HCT116 (cell line): ENCODE measurements around the gene ZNF667.

Experiments
- EGR1 ChIP-seq: IDR thresholded peaks from 2 replicates; pipeline ENCODE4 v1.6.1; 2012; ENCODE audit warnings: low read depth
- EZH2 ChIP-seq: fragments of 200-600 bp; sonication (generic); IDR thresholded peaks from 2 replicates; pipeline ENCODE4 v1.6.1; 2017; ENCODE audit warnings: antibody characterized with exemption, mixed run types
- EZH2phosphoT487 ChIP-seq: fragments of 200-600 bp; IDR thresholded peaks from 2 replicates; pipeline ENCODE4 v1.6.1; 2018; ENCODE audit warnings: antibody characterized with exemption, borderline replicate concordance
- FOSL1 ChIP-seq: IDR thresholded peaks from 2 replicates; pipeline ENCODE4 v1.6.1; 2012; ENCODE audit warnings: low read depth
- JUND ChIP-seq: IDR thresholded peaks from 2 replicates; pipeline ENCODE4 v1.6.1; 2012
- POLR2A ChIP-seq: IDR thresholded peaks from 2 replicates; pipeline ENCODE4 v1.7.0; 2011; ENCODE audit warnings: borderline replicate concordance; ENCODE audit not compliant: insufficient read depth, insufficient read length; ENCODE audit errors: extremely low read depth
- POLR2AphosphoS5 ChIP-seq: IDR thresholded peaks from 2 replicates; pipeline ENCODE4 v1.6.1; 2011; ENCODE audit warnings: mild to moderate bottlenecking, low read depth, low read length, moderate library complexity
- RAD21 ChIP-seq: IDR thresholded peaks from 2 replicates; pipeline ENCODE4 v1.6.1; 2012; ENCODE audit warnings: low read depth, mild to moderate bottlenecking
- SIN3A ChIP-seq: IDR thresholded peaks from 2 replicates; pipeline ENCODE4 v1.6.1; 2012; ENCODE audit warnings: low read depth
- TCF7L2 ChIP-seq: IDR thresholded peaks from 2 replicates; pipeline ENCODE4 v1.7.0; 2011; ENCODE audit warnings: borderline replicate concordance, inconsistent platforms; ENCODE audit not compliant: insufficient read depth, insufficient read length; ENCODE audit errors: extremely low read depth
- ZNF274 ChIP-seq: fragments of 200-500 bp; sonication (Bioruptor generic); IDR thresholded peaks from 2 replicates; pipeline ENCODE4 v1.6.1; 2014; ENCODE audit warnings: mild to moderate bottlenecking, low read depth, low read length, inconsistent platforms
- TF ChIP-seq, protein P1 (sequence below), 3 experiments: fragments of 200-600 bp in 1 of 3; sonication (generic) in 1 of 3; IDR thresholded peaks in 2 of 3; conservative IDR thresholded peaks in 1 of 3; 2 replicates each; pipeline ENCODE4 v1.5.1; 2012 to 2017; ENCODE audit warnings: low read depth in 2 of 3, low read length in 2 of 3, antibody characterized with exemption in 1 of 3, borderline replicate concordance in 1 of 3, control low read depth in 1 of 3, mild to moderate bottlenecking in 1 of 3, mixed read lengths in 1 of 3, mixed run types in 1 of 3, moderate library complexity in 1 of 3; ENCODE audit not compliant: insufficient read depth in 1 of 3
- TF ChIP-seq, protein P2 (sequence below): IDR thresholded peaks from 2 replicates; pipeline ENCODE4 v1.6.1; 2012; ENCODE audit warnings: low read depth
- TF ChIP-seq, protein P3 (sequence below): IDR thresholded peaks from 2 replicates; pipeline ENCODE4 v1.6.1; 2011; ENCODE audit warnings: mild to moderate bottlenecking, low read length, moderate library complexity; ENCODE audit not compliant: insufficient replicate concordance; ENCODE audit errors: extremely low read depth

DNA sequence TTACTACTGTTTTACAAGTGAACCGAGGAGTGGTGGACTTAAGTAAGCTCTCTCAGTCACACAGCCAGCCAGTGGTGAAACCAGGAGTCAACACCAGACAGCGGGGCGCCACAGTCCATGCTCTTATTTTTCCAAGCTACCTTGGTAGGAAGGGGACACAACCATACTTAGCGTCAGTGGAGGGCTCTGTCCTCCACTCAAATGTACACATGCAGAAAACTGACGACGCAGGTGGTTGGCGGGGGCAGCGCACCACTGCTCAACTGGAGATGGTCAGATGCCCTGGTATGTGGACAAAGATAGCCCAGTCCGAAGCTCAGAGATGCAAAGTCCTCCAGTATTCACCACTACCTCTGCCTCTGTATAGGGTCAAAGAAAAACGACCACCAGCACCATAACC, 1.1 kb downstream of the ZNF667 start:
- TF ChIP-seq POLR2A (no peak), EZH2phosphoT487 (no peak), EZH2 (no peak), SIN3A (no peak), POLR2AphosphoS5 (no peak), JUND (no peak), RAD21 (no peak), FOSL1 (no peak), TCF7L2 (no peak), EGR1 (no peak), ZNF274 (no peak)
- TF ChIP-seq, protein P1, sequence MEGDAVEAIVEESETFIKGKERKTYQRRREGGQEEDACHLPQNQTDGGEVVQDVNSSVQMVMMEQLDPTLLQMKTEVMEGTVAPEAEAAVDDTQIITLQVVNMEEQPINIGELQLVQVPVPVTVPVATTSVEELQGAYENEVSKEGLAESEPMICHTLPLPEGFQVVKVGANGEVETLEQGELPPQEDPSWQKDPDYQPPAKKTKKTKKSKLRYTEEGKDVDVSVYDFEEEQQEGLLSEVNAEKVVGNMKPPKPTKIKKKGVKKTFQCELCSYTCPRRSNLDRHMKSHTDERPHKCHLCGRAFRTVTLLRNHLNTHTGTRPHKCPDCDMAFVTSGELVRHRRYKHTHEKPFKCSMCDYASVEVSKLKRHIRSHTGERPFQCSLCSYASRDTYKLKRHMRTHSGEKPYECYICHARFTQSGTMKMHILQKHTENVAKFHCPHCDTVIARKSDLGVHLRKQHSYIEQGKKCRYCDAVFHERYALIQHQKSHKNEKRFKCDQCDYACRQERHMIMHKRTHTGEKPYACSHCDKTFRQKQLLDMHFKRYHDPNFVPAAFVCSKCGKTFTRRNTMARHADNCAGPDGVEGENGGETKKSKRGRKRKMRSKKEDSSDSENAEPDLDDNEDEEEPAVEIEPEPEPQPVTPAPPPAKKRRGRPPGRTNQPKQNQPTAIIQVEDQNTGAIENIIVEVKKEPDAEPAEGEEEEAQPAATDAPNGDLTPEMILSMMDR (IDR thresholded peaks at IDR 0.05 in 2 of 3, conservative IDR thresholded peaks at IDR 0.05 in 1 of 3; ENCODE audit: borderline replicate concordance in 1 of 3, insufficient read depth in 1 of 3, low read depth in 2 of 3, low read length in 2 of 3) = no peak
- TF ChIP-seq, protein P2, sequence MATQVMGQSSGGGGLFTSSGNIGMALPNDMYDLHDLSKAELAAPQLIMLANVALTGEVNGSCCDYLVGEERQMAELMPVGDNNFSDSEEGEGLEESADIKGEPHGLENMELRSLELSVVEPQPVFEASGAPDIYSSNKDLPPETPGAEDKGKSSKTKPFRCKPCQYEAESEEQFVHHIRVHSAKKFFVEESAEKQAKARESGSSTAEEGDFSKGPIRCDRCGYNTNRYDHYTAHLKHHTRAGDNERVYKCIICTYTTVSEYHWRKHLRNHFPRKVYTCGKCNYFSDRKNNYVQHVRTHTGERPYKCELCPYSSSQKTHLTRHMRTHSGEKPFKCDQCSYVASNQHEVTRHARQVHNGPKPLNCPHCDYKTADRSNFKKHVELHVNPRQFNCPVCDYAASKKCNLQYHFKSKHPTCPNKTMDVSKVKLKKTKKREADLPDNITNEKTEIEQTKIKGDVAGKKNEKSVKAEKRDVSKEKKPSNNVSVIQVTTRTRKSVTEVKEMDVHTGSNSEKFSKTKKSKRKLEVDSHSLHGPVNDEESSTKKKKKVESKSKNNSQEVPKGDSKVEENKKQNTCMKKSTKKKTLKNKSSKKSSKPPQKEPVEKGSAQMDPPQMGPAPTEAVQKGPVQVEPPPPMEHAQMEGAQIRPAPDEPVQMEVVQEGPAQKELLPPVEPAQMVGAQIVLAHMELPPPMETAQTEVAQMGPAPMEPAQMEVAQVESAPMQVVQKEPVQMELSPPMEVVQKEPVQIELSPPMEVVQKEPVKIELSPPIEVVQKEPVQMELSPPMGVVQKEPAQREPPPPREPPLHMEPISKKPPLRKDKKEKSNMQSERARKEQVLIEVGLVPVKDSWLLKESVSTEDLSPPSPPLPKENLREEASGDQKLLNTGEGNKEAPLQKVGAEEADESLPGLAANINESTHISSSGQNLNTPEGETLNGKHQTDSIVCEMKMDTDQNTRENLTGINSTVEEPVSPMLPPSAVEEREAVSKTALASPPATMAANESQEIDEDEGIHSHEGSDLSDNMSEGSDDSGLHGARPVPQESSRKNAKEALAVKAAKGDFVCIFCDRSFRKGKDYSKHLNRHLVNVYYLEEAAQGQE = no peak
- TF ChIP-seq, protein P3, sequence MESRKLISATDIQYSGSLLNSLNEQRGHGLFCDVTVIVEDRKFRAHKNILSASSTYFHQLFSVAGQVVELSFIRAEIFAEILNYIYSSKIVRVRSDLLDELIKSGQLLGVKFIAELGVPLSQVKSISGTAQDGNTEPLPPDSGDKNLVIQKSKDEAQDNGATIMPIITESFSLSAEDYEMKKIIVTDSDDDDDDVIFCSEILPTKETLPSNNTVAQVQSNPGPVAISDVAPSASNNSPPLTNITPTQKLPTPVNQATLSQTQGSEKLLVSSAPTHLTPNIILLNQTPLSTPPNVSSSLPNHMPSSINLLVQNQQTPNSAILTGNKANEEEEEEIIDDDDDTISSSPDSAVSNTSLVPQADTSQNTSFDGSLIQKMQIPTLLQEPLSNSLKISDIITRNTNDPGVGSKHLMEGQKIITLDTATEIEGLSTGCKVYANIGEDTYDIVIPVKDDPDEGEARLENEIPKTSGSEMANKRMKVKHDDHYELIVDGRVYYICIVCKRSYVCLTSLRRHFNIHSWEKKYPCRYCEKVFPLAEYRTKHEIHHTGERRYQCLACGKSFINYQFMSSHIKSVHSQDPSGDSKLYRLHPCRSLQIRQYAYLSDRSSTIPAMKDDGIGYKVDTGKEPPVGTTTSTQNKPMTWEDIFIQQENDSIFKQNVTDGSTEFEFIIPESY = no peak
